Cardiac muscle cell (in vitro differentiated cells and primary cell): ENCODE measurements around the gene FHOD1. TPM values are rescaled to one million over a fixed set of nuclear protein-coding genes. Genes with fewer than 3 reads are reported as not detected.

Experiments
- DNase-seq, 2 donors: peaks; one replicate each; pipeline versions ENCODE4 v3.0.0 to v3.0.0-alpha.2; 2010 to 2017; ENCODE audit warnings: low read depth in 1 of 2, low spot score in 1 of 2
- H3K27ac ChIP-seq: fragments of 200-600 bp; sonication (generic); 2 replicates; pipeline ENCODE4 v1.5.1; 2016
- H3K27me3 ChIP-seq: fragments of 200-600 bp; sonication (generic); 2 replicates; pipeline ENCODE4 v1.6.0; 2016; ENCODE audit warnings: control low read depth
- H3K36me3 ChIP-seq: fragments of 200-600 bp; sonication (generic); 2 replicates; pipeline ENCODE4 v1.5.1; 2016; ENCODE audit warnings: control low read depth
- H3K4me1 ChIP-seq: fragments of 200-600 bp; sonication (generic); 2 replicates; pipeline ENCODE4 v1.8.1; 2017; ENCODE audit warnings: low read depth, mild to moderate bottlenecking, mixed run types
- H3K4me3 ChIP-seq: fragments of 200-600 bp; sonication (generic); 2 replicates; pipeline ENCODE4 v1.5.1; 2016; ENCODE audit warnings: mild to moderate bottlenecking
- H3K9me3 ChIP-seq: fragments of 200-600 bp; sonication (generic); 2 replicates; pipeline ENCODE4 v1.5.1; 2017; ENCODE audit warnings: low read depth, mild to moderate bottlenecking, control low read depth
- polyA plus RNA-seq: library from polyadenylated mRNA; unstranded; fragments of >200 nt; fragmentation: Nextera tagmentation; extraction: Ambion mirVana; gene quantifications from 2 replicates; pipeline ENCODE4 v1.2.1, GENCODE V29; 2016
- total RNA-seq: library from RNA; depleted of rRNA; stranded (reverse); fragments of >200 nt; gene quantifications from 2 replicates; pipeline ENCODE4 v1.2.3, GENCODE V29; 2016
- TF ChIP-seq, protein P1 (sequence below): IDR thresholded peaks from 2 replicates; pipeline ENCODE4 v1.5.1; 2012; ENCODE audit warnings: low read depth, mild to moderate bottlenecking, low read length

FHOD1 gene
- total and polyA plus RNA-seq, 2 experiments from 2014 or later = 17.9 to 18.5 TPM

DNA sequence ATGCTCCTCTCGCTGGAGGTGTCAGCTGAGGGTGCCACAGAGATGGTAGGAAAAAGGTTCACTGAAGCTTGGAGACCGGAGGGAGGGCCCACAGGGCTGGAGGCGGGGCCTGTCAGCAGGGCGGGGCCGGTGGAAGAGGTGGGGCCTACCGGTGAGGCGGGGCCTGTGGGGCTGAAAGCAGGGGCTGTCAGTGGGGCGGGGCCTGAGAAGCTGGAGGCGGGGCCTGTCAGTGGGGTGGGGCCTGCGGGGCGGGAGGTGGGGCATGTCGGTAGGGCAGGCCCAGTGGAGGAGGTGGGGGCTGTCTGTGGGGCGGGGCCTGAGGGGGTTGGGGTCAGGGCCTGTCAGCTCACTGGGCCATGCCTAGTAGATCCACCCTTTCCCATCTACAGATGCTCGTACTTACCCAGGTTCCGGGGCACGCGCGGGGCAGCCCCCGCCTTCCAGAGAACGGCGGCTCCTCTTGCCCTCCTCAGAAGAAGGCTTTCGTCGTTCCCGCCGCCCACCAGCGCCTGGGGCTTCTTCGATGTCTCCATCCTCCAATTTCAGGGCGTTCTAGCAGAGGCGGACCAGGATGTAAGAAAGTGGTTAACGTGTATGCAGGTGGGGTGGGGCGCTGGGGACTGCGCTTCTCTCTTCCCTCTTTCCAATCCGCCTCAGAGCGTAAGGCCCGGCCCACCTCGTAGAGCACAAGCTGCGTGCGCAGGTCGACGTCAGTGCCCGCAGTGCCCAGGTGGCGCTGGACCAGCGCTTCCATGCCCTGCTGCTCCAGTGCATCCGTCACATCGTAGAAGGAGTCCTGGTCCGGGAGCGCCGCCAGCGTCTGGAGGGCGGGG is 10.5 kb downstream of the FHOD1 start:
- peak; percentile 32 to 41 for DNase-seq
- Histone ChIP-seq H3K27me3 (no peaks in the 10 kb centered on the region), H3K36me3 (peaks cover 5% of the 10 kb centered on the region), H3K27ac (no peak overlapping the region), H3K9me3 (no peaks in the 10 kb centered on the region), H3K4me3 (no peak overlapping the region), H3K4me1 (no peaks in the 10 kb centered on the region)
- TF ChIP-seq, protein P1, sequence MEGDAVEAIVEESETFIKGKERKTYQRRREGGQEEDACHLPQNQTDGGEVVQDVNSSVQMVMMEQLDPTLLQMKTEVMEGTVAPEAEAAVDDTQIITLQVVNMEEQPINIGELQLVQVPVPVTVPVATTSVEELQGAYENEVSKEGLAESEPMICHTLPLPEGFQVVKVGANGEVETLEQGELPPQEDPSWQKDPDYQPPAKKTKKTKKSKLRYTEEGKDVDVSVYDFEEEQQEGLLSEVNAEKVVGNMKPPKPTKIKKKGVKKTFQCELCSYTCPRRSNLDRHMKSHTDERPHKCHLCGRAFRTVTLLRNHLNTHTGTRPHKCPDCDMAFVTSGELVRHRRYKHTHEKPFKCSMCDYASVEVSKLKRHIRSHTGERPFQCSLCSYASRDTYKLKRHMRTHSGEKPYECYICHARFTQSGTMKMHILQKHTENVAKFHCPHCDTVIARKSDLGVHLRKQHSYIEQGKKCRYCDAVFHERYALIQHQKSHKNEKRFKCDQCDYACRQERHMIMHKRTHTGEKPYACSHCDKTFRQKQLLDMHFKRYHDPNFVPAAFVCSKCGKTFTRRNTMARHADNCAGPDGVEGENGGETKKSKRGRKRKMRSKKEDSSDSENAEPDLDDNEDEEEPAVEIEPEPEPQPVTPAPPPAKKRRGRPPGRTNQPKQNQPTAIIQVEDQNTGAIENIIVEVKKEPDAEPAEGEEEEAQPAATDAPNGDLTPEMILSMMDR = no peak

DNA sequence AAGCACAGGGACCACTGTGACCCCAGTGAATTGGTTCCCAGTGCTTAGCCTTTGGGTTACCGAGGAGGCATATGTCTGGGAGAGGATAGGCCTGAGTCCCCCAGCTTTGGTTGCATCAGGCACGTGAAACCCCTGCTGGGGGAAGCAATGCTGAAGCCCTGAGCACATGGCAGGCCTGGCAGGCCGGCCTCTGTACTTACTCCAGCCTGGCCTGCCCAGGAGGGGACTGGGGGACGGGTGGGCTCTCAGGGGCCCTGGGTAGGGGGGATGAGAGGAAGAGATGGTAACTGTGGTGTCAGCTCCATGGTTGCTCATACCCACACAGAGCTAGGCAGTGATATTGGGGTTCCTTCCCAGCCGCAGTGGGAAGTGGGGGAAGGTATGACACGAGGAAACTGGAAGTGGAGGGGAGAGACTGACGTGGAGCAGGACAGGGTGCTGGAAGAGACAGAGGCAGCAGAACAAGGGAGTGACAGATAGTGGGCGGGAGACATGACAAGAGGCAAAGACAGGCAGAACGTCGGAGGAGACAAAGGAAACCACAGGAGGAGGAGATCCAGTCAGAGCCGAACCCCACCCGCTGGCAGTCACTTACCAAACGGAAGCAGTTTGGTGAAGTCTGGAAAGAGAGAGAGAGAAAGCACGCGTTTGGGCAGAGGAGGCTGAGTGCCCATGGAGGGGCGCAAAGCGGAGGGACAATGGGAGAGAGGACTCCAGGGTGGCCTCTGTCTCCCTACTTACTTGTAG is 11.3 kb downstream of the FHOD1 start:
- no peaks in the 10 kb centered on the region for H3K4me1 ChIP-seq
- TF ChIP-seq, protein P1 = no peak
- no peaks in the 10 kb centered on the region for H3K27me3 ChIP-seq
- no peak overlapping the region for H3K4me3 ChIP-seq
- peaks cover 12% of the 10 kb centered on the region for H3K36me3 ChIP-seq
- DNase-seq = no peak
- no peaks in the 10 kb centered on the region for H3K9me3 ChIP-seq
- H3K27ac ChIP-seq = no peak overlapping the region

DNA sequence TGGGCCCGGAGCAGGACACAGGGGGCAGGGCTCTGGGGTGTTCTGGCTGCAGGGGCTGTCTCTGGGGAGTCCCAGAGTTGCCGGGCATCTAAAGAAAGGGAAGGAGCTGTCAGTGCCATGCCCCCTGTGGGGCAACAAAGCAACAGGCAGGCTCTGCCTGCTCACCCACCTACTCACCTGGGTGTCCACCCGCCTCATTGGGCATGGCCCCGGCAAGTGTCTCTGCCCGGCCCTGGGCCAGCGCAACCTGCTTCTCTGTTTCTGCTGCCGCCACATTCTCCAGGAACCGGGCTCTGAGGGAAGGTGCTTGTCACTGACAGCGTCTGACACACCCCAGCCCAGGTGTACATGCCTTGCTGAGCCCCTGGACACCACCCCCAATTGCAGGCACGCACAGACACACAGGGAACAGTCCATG is 13.1 kb downstream of the FHOD1 start:
- no peaks in the 10 kb centered on the region for H3K4me1 ChIP-seq
- DNase-seq = no peak
- no peak overlapping the region for H3K27ac ChIP-seq
- no peaks in the 10 kb centered on the region for H3K9me3 ChIP-seq
- no peak overlapping the region for H3K4me3 ChIP-seq
- TF ChIP-seq, protein P1 = no peak
- H3K36me3 ChIP-seq = peaks cover 20% of the 10 kb centered on the region
- H3K27me3 ChIP-seq = no peaks in the 10 kb centered on the region

DNA sequence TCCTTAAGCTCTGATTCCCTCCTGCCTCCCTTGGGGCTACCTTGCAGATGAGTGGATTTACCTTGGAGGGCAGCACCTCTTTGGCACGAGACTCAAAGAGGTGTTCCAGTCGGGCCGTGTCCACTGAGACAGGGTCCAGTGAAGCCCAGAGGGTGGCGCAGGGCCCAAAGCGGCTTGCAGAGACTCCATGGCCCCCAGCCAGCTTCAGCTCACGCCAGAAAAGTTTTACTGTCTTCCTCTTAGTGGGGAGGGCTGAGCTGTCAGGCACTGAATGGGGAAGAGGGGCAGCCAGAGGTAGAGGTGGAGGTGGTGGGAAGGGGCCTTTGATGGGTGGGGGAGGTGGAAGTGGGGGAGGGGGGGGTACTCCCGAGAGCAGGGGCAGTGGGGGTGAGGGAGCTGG is 13.7 kb downstream of the FHOD1 start:
- H3K4me1 ChIP-seq = no peaks in the 10 kb centered on the region
- no peak for DNase-seq
- TF ChIP-seq, protein P1 = no peak
- no peak overlapping the region for H3K4me3 ChIP-seq
- H3K27ac ChIP-seq = no peak overlapping the region
- no peaks in the 10 kb centered on the region for H3K9me3 ChIP-seq
- no peaks in the 10 kb centered on the region for H3K27me3 ChIP-seq
- H3K36me3 ChIP-seq = peaks cover 20% of the 10 kb centered on the region

DNA sequence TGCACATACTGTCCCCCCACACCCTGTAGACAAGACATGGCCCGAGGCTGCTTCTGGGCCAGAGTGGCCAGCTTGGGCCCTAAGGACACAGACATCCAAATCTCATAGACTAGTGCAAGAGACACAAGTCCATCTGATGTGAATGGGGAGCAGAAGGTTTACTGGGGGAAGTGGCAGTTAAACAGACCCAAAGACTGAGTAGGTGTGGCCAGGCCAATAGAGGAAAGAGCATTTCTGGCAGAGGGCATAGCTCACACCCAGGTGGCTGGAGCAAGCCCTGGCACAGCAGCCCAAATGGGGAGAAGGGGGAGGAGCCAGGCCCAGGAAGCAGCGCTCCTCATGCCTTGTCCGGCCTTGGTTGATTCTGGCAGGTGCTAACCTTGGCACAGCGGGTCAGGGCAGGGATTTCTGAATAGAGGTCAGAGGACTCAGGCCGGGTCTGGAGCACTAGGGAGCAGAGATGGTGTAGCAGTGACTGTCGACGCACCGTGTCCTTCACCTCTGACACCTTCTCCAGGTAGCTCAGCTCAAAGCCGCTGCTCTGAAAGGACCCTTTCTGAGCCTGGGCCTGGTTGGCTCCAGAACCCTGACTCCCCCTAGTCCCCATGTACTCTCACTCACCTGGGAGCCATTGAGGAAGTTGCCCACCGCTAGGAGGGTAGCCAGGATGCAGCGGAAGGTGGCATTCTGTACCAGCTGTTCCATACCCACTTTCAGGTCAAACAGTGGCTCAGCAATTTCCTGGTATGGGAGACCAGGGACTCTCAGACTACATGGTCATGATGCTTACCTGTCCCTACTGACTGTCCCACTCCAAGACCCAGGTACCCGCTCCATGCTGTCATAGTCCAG is 16.2 kb downstream of the FHOD1 start:
- Histone ChIP-seq H3K9me3 (no peaks in the 10 kb centered on the region), H3K27me3 (no peaks in the 10 kb centered on the region), H3K4me1 (no peaks in the 10 kb centered on the region), H3K4me3 (no peak overlapping the region), H3K27ac (no peak overlapping the region), H3K36me3 (peaks cover 16% of the 10 kb centered on the region)
- DNase-seq = no peak
- TF ChIP-seq, protein P1 = no peak
